K562 (cell line): ENCODE data around the gene MVB12B.

Source experiments
- HDAC2 ChIP-seq: fragments of 450-650 bp; IDR thresholded peaks from 2 replicates; pipeline ENCODE4 v1.6.1; 2016; ENCODE audit warnings: mild to moderate bottlenecking
- HSF4 ChIP-seq: fragments of 250-450 bp; sonication (Bioruptor Pico); IDR thresholded peaks from 2 replicates; pipeline ENCODE4 v2.1.2; 2022; ENCODE audit warnings: mild to moderate bottlenecking, moderate library complexity, borderline replicate concordance

DNA sequence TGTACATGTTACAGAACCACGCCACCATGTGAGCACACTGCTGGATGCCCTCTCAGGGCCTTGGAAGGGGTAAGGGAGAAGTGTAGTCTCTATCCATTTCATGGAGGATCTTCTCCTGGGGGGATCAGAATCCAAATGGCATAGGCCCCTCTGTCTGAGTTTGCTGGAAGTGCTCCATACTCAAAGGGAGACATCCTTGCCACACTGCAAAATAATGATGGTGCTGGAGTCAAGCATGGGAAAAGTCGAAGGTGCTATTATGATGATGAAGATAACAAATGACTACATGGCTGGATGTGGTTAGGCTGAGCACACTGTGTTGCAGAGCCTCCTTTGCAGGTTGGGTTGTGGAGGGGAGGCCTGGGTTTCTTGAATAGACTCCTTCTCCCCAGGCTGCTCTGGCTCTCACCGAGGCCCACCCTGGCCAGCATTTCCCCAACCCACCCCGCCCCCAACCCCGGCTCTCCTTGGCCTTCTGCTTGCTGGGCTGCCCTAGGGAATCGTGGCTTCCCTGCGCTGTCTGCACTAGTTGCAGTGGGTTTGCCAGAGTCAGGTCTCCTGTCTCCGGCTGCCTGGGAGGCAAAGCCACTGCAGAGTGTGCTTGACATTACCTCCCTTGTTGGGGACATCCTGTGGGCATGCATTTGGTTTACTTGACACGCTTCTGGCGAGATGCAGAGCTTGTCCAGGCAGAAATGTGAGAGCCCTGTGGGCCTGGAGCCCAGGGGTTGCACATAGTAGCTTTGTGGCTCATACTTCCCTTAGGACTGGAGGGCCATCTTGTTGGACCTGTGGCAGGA, 3.0 kb downstream of the MVB12B start:
- TF ChIP-seq HDAC2 = no peak
- no peak for TF ChIP-seq HSF4 (CRISPR knock-in tag)
